Omental fat pad (tissue), 4 donors: Measurements from ENCODE around the gene ACTL10. TPM values are rescaled to one million over a fixed set of nuclear protein-coding genes. Genes with fewer than 3 reads are reported as not detected.
A peak's percentile ranks its signal among the peaks of the same experiment; 100 is the strongest.

ENCODE experiments used
- ATAC-seq: fragments of 150-250 bp; one replicate; pipeline ENCODE4 v1.9.1; 2016; ENCODE audit warnings: mild to moderate bottlenecking, moderate library complexity; ENCODE audit not compliant: low FRiP score
- DNase-seq: peaks from one replicate; pipeline ENCODE4 v3.0.0-alpha.2; 2019; ENCODE audit warnings: low spot score
- total RNA-seq, 4 donors: library from RNA; depleted of rRNA; stranded (reverse); fragments of >200 nt; gene quantifications; one replicate each; pipeline ENCODE4 v1.1.0, GENCODE V29; 2016
- TF ChIP-seq, protein P1 (sequence below), 3 donors: fragments of 450-650 bp; IDR thresholded peaks; one replicate each; pipeline ENCODE4 v1.5.1; 2016 to 2017; ENCODE audit warnings: antibody characterized with exemption in 3 of 3, mild to moderate bottlenecking in 3 of 3, moderate library complexity in 2 of 3

The ACTL10 gene
- total RNA-seq: 1 to 10 TPM; 1.1 to 2.4 (median 1.8) TPM

DNA sequence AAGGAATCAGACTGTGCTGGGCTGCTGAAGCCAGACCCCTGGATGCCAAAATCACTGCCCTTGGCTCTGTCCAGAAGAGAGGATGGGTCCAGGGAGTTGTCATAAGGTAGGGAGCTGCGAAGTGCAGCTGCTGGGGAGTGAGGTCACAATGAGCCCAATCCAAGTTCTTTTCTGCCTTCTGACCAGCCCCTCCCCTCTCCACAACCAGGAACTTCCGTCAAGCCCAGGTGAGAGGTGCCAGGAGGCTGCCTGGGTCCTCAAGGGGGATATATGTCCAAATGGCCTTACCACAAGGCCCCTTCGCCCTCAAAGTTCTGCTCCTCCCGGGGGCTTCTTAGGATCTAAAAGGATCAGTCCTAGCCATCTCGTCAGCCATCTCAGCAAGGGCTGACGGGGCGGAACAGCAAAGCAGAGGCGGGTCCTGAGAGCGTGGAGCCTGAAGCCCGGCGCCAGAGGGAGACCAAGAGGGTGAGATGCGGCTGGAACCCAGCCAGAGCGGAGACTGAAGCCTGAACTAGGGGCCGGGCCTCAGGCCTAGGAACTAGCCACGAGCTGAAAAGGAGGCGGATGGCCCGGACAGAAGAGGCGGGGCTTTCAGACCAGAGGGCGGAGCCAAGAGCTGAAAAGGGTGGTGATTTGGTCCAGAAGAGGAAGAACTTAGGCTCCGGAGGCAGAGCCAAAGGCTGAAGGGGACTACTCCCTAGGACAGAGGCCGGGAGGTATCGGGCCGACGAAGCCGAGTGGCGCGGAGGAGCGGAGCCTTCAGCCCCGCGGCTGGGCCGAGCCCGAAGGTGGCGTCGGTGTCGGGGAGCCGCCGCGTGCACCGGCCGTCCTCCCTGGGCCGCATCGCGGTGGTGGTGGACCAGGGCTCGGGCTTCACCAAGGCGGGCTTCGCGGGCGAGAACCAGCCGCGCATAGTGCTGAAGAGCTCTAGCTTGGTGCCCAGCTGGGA is at the start of gene ACTL10:
Gene ACTL10 (plus strand): TSS at position 651 of the 952 bp plus-strand sequence. CDS start 555 bp downstream, outside the sequence.
- DNase-seq: peak; percentile 97
- peak; percentile 91 for ATAC-seq
- TF ChIP-seq, protein P1, sequence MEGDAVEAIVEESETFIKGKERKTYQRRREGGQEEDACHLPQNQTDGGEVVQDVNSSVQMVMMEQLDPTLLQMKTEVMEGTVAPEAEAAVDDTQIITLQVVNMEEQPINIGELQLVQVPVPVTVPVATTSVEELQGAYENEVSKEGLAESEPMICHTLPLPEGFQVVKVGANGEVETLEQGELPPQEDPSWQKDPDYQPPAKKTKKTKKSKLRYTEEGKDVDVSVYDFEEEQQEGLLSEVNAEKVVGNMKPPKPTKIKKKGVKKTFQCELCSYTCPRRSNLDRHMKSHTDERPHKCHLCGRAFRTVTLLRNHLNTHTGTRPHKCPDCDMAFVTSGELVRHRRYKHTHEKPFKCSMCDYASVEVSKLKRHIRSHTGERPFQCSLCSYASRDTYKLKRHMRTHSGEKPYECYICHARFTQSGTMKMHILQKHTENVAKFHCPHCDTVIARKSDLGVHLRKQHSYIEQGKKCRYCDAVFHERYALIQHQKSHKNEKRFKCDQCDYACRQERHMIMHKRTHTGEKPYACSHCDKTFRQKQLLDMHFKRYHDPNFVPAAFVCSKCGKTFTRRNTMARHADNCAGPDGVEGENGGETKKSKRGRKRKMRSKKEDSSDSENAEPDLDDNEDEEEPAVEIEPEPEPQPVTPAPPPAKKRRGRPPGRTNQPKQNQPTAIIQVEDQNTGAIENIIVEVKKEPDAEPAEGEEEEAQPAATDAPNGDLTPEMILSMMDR (IDR thresholded peaks at IDR 0.05): no peak

DNA sequence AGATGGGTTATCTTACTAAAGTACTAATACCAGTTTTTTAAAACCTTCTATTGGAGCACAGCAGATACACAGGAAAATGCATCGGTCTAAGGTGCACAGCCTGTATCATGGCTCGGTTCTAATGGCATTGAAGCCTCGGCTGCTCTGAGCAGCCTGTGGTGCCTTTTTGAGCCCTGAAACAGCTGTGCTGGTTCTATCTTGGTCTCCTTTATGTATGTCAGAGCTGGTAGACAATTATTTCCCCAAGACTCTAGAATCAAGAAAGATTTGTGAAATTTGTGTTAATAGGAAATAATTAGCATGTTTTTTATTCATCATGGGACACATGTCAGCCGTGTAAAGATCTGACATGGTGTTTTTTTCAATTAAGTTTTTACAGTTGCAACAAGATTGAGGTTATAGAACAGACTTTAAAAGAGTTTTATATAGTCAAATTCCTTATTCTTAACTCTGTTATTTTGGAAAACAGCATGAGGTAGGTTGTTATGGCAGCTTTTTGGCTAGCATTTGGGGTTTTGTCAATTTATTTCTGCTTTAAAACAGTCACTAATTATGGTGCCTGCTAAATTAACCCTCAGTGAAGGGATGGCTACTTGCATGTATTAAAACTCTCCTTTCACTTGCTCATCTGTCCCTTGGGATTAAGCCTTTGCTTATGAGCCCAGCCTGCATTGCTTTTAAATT is 44.9 kb upstream of the ACTL10 start:
- DNase-seq: no peak
- TF ChIP-seq, protein P1 (IDR thresholded peaks at IDR 0.05): no peak
- ATAC-seq: no peak

DNA sequence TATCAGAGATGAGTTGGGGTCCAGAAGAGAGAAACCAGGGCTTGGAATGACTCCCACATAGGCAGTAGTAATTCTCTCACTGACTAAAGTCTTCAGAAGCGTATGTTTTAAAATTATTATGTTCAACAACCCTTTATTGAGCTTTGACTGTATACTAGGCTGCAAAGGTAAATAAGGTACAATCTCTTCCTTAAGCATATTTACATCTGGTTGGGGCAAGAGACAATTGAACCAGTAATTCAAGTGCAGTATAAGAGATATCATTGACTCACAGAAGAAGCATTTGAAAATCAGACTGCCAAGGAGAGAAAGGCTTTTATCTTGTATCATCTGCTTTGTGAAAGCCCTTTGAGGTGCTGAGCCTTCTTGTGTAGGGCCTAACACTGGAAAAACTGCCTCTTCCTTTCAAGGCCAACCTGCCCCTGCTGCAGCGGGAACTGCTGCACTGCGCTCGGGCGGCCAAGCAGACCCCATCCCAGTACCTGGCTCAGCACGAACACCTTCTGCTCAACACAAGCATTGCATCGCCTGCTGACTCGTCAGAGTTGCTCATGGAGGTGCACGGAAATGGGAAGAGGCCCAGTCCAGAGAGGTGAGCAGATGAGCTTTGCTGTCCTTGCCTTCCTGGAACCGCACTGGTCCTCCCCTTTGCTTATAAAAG is 43.9 kb upstream of the ACTL10 start:
- TF ChIP-seq, protein P1 (IDR thresholded peaks at IDR 0.05): no peak
- ATAC-seq: no peak
- no peak for DNase-seq

DNA sequence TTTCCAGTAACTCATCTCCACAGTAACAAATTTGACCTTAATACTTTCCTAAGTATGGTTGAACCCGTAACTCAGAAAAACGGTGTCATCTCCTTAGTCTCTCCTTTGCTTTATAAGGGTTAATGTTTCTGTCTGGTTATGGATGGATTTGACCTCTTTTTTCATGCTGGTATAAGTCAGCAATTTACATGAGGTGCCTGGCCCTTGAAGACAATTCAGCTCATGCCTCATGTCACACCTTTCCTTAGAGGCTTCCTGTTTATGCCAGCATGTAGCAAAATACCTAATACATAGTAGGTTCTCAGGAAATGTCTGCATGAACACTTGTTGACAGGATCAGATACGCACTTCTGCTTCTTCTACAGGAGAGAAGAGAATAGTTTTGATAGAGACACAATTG is 42.3 kb upstream of the ACTL10 start:
- TF ChIP-seq, protein P1 (IDR thresholded peaks at IDR 0.05): no peak
- DNase-seq (no peak), ATAC-seq (no peak)

DNA sequence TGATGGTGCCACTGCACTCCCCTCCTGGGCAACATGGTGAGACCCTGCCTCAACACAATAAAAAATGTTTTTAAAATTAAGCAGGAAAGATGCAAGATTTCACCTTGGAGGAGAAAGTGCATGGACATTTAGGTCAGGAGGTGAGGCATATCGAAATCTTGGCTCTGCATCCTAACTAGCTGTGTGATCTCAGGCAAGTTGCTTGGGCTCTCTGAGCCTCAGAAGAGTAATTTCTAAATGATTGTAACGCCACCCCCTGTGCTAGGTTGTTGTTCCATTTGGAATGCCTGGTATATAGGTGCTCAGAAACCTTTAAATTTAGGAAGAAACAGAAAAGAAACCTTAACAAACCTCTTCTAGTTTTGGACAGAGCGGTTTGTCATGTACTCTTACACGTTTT is 40.6 kb upstream of the ACTL10 start:
- ATAC-seq (no peak), DNase-seq (no peak)
- TF ChIP-seq, protein P1 (IDR thresholded peaks at IDR 0.05): no peak

DNA sequence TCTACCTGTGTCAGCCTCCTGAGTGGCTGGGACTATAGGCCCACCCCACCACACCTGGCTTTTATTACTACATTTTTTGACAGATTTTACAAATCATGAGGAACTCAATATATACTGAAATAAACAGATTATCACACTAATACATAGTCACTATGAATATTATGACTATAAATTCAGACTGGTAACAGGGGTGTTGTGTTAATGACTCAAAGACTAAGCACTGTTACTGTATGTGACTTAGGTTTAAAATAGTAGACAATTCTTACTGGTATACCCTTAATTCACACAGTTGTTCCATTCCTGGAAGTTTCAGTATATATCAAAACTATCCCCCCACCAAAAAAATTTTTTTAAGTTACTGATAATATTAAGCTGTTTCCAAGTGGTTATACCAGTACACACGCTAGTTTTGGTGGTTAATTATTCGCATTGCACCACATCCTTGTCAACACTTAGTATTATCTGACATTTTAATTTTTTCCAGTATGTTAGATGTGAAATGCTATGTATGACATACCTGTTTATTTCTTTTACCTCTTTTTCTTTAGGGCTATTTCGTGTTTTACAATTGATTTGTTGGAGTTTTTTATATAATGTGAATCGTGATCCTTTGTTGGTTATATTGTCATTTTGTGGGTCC is 39.0 kb upstream of the ACTL10 start:
- DNase-seq (no peak), ATAC-seq (no peak)
- TF ChIP-seq, protein P1 (IDR thresholded peaks at IDR 0.05): no peak
